ENCODE data around the gene SNAP91. TPM values are rescaled to one million over a fixed set of nuclear protein-coding genes. Genes with fewer than 3 reads are reported as not detected.

The SNAP91 gene
- total and polyA plus RNA-seq, 2 donors (not counting 3 experiments of a cell fraction or from before 2014, with no cell fraction given), result 1.3 to 1.5 TPM

DNA sequence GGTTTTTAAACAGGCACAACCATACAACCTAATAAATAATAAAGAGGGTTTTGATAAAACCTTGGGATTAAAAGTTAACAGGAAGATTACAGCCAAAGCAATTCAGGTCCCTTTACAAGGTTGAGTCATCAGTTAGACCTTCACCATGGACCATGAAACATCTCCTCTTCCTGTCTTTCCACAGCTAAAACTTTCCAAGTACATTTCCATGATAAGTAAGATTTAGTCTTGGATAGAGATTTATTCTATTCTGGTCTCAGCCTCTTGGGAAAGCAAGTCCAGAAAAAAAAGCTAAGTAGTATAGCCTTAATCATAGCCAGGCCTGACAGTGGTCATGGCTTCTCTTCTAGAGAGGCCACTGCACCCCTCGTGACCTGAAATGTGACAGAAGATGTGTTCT, 199.5 kb downstream of the SNAP91 start:
- no peak for TF ChIP-seq POLR2AphosphoS5 (IDR thresholded peaks at IDR 0.05; ENCODE audit: insufficient read depth, low read depth, low read length)
- no peak for TF ChIP-seq JUN (IDR thresholded peaks at IDR 0.05; ENCODE audit: borderline replicate concordance, insufficient read depth, insufficient read length, low read depth)
- TF ChIP-seq EZH2 (IDR thresholded peaks at IDR 0.05; ENCODE audit: borderline replicate concordance, low read depth, low read length, severe bottlenecking), result no peak
- TF ChIP-seq, protein P1, sequence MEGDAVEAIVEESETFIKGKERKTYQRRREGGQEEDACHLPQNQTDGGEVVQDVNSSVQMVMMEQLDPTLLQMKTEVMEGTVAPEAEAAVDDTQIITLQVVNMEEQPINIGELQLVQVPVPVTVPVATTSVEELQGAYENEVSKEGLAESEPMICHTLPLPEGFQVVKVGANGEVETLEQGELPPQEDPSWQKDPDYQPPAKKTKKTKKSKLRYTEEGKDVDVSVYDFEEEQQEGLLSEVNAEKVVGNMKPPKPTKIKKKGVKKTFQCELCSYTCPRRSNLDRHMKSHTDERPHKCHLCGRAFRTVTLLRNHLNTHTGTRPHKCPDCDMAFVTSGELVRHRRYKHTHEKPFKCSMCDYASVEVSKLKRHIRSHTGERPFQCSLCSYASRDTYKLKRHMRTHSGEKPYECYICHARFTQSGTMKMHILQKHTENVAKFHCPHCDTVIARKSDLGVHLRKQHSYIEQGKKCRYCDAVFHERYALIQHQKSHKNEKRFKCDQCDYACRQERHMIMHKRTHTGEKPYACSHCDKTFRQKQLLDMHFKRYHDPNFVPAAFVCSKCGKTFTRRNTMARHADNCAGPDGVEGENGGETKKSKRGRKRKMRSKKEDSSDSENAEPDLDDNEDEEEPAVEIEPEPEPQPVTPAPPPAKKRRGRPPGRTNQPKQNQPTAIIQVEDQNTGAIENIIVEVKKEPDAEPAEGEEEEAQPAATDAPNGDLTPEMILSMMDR (IDR thresholded peaks at IDR 0.05; ENCODE audit: extremely low read depth in 1 of 2, insufficient read depth in 1 of 2, low read depth in 1 of 2, low read length in 2 of 2), result no peak
- no peak for TF ChIP-seq POLR2A (IDR thresholded peaks at IDR 0.05; ENCODE audit: low read depth, low read length)
- no peak for TF ChIP-seq GATA2 (IDR thresholded peaks at IDR 0.05; ENCODE audit: insufficient read depth, insufficient read length, low read depth, low read length)
- TF ChIP-seq MAX (IDR thresholded peaks at IDR 0.05; ENCODE audit: insufficient read depth, insufficient read length), result no peak
- no peak for TF ChIP-seq FOS (IDR thresholded peaks at IDR 0.05; ENCODE audit: borderline replicate concordance, insufficient read depth, low read length)
- no peak for TF ChIP-seq MYC (IDR thresholded peaks at IDR 0.05; ENCODE audit: low read depth, low read length)
- Histone ChIP-seq H3K79me2 (ENCODE audit: control insufficient read depth, insufficient read depth, low read length) (no peaks in the 10 kb centered on the region), H3K4me1 (ENCODE audit: control insufficient read depth, extremely low read depth, insufficient read depth, low read length) (peaks cover 9% of the 10 kb centered on the region), H3K27ac (ENCODE audit: insufficient read depth, low read depth, low read length) (no peak overlapping the region), H3K4me2 (ENCODE audit: insufficient read depth, low read length) (no peak overlapping the region), H3K27me3 (ENCODE audit: control insufficient read depth in 2 of 2, insufficient read depth in 2 of 2, low read length in 2 of 2) (no peaks in the 10 kb centered on the region), H3K36me3 (ENCODE audit: control insufficient read depth in 2 of 2, extremely low read depth in 1 of 2, insufficient read depth in 2 of 2, low read length in 2 of 2) (no peaks in the 10 kb centered on the region), H3K4me3 (replicated peaks in 1 of 3; ENCODE audit: insufficient read depth in 1 of 3, low read depth in 1 of 3, low read length in 3 of 3) (no peak overlapping the region), H4K20me1 (replicated peaks; ENCODE audit: control insufficient read depth, extremely low read depth, insufficient read depth, low read length) (no peaks in the 10 kb centered on the region), H2AFZ (ENCODE audit: low read depth, low read length) (no peak overlapping the region), H3K9ac (replicated peaks; ENCODE audit: extremely low read depth, insufficient read depth, low read length) (no peak overlapping the region), H3K9me1 (replicated peaks; ENCODE audit: control insufficient read depth, extremely low read depth, insufficient read depth, low read length) (no peaks in the 10 kb centered on the region), H3K9me3 (replicated peaks; ENCODE audit: control insufficient read depth, insufficient read depth, low read length) (no peaks in the 10 kb centered on the region)
- ChIA-PET POLR2A (no interaction called here), CTCF (interaction anchor here (0.6 to 7.0 kb wide), 5 partner anchors 26 to 443 kb away, joined by 3 to 319 read pairs (median 7); partner anchors contain the start of gene UBE3D)
- intact Hi-C loops (cut with micrococcal nuclease), result no loop called here
- DNase-seq (ENCODE audit: low read depth, low spot score) (no peak), FAIRE-seq (no peak)
- no TSS peak for BruUV-seq (replicated peaks)
- dilution Hi-C loops (cut with MboI; ENCODE audit: extremely low pct_ligation_motif_present, low sequenced_read_pairs), result loop anchor here (25.0 kb wide), 2 partner anchors 297 to 422 kb away; no protein-coding TSS in a partner anchor
